Stomach (tissue), 4 donors: ENCODE data around the gene DYSF.

Experiments used
- POLR2A ChIP-seq, 4 donors: fragments of 450-650 bp; IDR thresholded peaks; one replicate each; pipeline ENCODE4 v1.6.1; 2016; ENCODE audit warnings: antibody characterized with exemption in 4 of 4, control low read depth in 2 of 4, mild to moderate bottlenecking in 1 of 4, moderate library complexity in 1 of 4
- TF ChIP-seq, protein P1 (sequence below), 7 experiments: fragments of 450-650 bp in 4 of 7; fragments of 200-600 bp in 3 of 7; sonication (generic) in 3 of 7; IDR thresholded peaks; one replicate each; pipeline ENCODE4 v1.5.1; 2016 to 2019; ENCODE audit warnings: antibody characterized with exemption in 7 of 7, control low read depth in 2 of 7, mild to moderate bottlenecking in 1 of 7

DNA sequence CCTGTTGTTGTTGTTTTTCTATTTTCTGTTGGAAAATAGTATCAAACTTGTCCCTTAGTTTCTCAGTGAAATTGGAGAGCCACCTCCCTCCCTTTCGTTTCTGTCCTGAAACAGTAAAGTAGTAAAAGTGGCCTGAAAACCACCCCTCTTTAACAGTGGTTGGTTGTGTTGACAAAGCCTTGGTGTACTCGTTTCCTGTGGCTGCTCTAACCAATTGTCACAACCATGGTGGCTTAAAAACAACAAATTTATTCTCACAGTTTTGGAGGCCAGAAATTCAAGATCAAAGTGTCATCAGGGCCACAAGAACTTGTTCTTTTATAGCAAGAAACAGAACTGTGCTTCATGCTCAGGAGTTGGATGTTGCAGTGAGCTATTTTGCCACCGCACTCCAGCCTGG, 4.0 kb upstream of the DYSF start:
- TF ChIP-seq, protein P1, sequence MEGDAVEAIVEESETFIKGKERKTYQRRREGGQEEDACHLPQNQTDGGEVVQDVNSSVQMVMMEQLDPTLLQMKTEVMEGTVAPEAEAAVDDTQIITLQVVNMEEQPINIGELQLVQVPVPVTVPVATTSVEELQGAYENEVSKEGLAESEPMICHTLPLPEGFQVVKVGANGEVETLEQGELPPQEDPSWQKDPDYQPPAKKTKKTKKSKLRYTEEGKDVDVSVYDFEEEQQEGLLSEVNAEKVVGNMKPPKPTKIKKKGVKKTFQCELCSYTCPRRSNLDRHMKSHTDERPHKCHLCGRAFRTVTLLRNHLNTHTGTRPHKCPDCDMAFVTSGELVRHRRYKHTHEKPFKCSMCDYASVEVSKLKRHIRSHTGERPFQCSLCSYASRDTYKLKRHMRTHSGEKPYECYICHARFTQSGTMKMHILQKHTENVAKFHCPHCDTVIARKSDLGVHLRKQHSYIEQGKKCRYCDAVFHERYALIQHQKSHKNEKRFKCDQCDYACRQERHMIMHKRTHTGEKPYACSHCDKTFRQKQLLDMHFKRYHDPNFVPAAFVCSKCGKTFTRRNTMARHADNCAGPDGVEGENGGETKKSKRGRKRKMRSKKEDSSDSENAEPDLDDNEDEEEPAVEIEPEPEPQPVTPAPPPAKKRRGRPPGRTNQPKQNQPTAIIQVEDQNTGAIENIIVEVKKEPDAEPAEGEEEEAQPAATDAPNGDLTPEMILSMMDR (IDR thresholded peaks at IDR 0.05) = no peak
- TF ChIP-seq POLR2A (IDR thresholded peaks at IDR 0.05) = no peak
